ENCODE measurements around the gene UBE2E2. TPM values are rescaled to one million over a fixed set of nuclear protein-coding genes. Genes with fewer than 3 reads are reported as not detected.

UBE2E2 gene
- total RNA-seq, 1 donor from 2014 or later = 89.8 TPM

GRCh38 chr3:23302271-23302670 is 99.1 kb downstream of the UBE2E2 start:
- TF ChIP-seq EZH2phosphoT487 (IDR thresholded peaks at IDR 0.05) (no peak), CTCF (IDR thresholded peaks at IDR 0.05) (no peak), EZH2 (IDR thresholded peaks at IDR 0.05) (no peak)
- Histone ChIP-seq H2AFZ (replicated peaks) (no peak overlapping the region), H3K4me2 (no peak overlapping the region), H3K36me3 (no peaks in the 10 kb centered on the region), H3K9ac (no peak overlapping the region), H3K4me1 (peaks cover 4% of the 10 kb centered on the region), H3K79me2 (ENCODE audit: low read depth) (peaks cover 57% of the 10 kb centered on the region), H3K27me3 (no peaks in the 10 kb centered on the region), H3K27ac (no peak overlapping the region), H3F3A (ENCODE audit: low read depth) (no peaks in the 10 kb centered on the region), H4K20me1 (ENCODE audit: low read depth) (peaks cover 17% of the 10 kb centered on the region), H3K9me3 (ENCODE audit: low read depth) (no peaks in the 10 kb centered on the region), H3K4me3 (no peak overlapping the region)
- H3K27ac Mint-ChIP-seq = no peak overlapping the region
- no peak overlapping the region for H3K4me3 Mint-ChIP-seq
- peaks cover 10% of the 10 kb centered on the region for H3K9me3 Mint-ChIP-seq
- peaks cover 3% of the 10 kb centered on the region for H3K36me3 Mint-ChIP-seq
- H3K27me3 Mint-ChIP-seq (ENCODE audit: insufficient read depth, low read depth) = no peaks in the 10 kb centered on the region
- no peak for DNase-seq (ENCODE audit: low spot score)
- H3K4me1 Mint-ChIP-seq = no peaks in the 10 kb centered on the region

- no peak overlapping the region for H3K27ac Mint-ChIP-seq
- Histone ChIP-seq H3K79me2 (ENCODE audit: low read depth) (peaks cover 71% of the 10 kb centered on the region), H4K20me1 (ENCODE audit: low read depth) (peaks cover 21% of the 10 kb centered on the region)
These were observed 100.6 kb downstream of the UBE2E2 start for GRCh38 chr3:23303601-23304217.

GRCh38 chr3:23304424-23304823 is 101.3 kb downstream of the UBE2E2 start:
- Histone ChIP-seq H3K4me3 (no peak overlapping the region), H3F3A (ENCODE audit: low read depth) (no peaks in the 10 kb centered on the region), H3K36me3 (no peaks in the 10 kb centered on the region), H3K4me2 (no peak overlapping the region), H3K9ac (no peak overlapping the region), H3K27me3 (no peaks in the 10 kb centered on the region), H3K27ac (no peak overlapping the region), H3K4me1 (peaks cover 4% of the 10 kb centered on the region), H3K9me3 (ENCODE audit: low read depth) (no peaks in the 10 kb centered on the region), H3K79me2 (ENCODE audit: low read depth) (peaks cover 77% of the 10 kb centered on the region), H2AFZ (replicated peaks) (no peak overlapping the region), H4K20me1 (ENCODE audit: low read depth) (peaks cover 21% of the 10 kb centered on the region)
- Mint-ChIP-seq H3K9me3 (peaks cover 5% of the 10 kb centered on the region), H3K36me3 (no peaks in the 10 kb centered on the region), H3K27ac (no peak overlapping the region), H3K4me3 (no peak overlapping the region), H3K4me1 (no peaks in the 10 kb centered on the region), H3K27me3 (ENCODE audit: insufficient read depth, low read depth) (no peaks in the 10 kb centered on the region)
- TF ChIP-seq EZH2phosphoT487 (IDR thresholded peaks at IDR 0.05) (no peak), CTCF (IDR thresholded peaks at IDR 0.05) (no peak), EZH2 (IDR thresholded peaks at IDR 0.05) (no peak)
- no peak for DNase-seq (ENCODE audit: low spot score)

More at GRCh38 chr3:23303601-23304217, 100.6 kb downstream of the UBE2E2 start:
- Histone ChIP-seq H3K4me1 (peaks cover 4% of the 10 kb centered on the region), H3K4me3 (no peak overlapping the region), H3K9me3 (ENCODE audit: low read depth) (no peaks in the 10 kb centered on the region), H3K27ac (no peak overlapping the region), H3K27me3 (no peaks in the 10 kb centered on the region), H3K4me2 (no peak overlapping the region), H3F3A (ENCODE audit: low read depth) (no peaks in the 10 kb centered on the region), H3K9ac (no peak overlapping the region), H3K36me3 (no peaks in the 10 kb centered on the region), H2AFZ (replicated peaks) (no peak overlapping the region)
- H3K9me3 Mint-ChIP-seq = peaks cover 10% of the 10 kb centered on the region
- no peaks in the 10 kb centered on the region for H3K4me1 Mint-ChIP-seq
- no peaks in the 10 kb centered on the region for H3K27me3 Mint-ChIP-seq (ENCODE audit: insufficient read depth, low read depth)
- peaks cover 3% of the 10 kb centered on the region for H3K36me3 Mint-ChIP-seq
- TF ChIP-seq EZH2 (IDR thresholded peaks at IDR 0.05) = no peak
- no peak for TF ChIP-seq CTCF (IDR thresholded peaks at IDR 0.05)
- no peak for TF ChIP-seq EZH2phosphoT487 (IDR thresholded peaks at IDR 0.05)
- H3K4me3 Mint-ChIP-seq = no peak overlapping the region
- no peak for DNase-seq (ENCODE audit: low spot score)
